ENCODE data around the gene SDSL.

GRCh38 chr12:113381220-113381619, 41.0 kb upstream of the SDSL start:
- TF ChIP-seq TCF7L2 (IDR thresholded peaks at IDR 0.05; ENCODE audit: borderline replicate concordance, low read depth, low read length): no peak
- TF ChIP-seq ZNF202 (tag by site-specific recombination; IDR thresholded peaks at IDR 0.05; ENCODE audit: borderline replicate concordance): no peak
- no peak for TF ChIP-seq ZFP41 (tag by site-specific recombination; IDR thresholded peaks at IDR 0.05; ENCODE audit: borderline replicate concordance)
- no peak for TF ChIP-seq ZNF510 (tag by site-specific recombination; IDR thresholded peaks at IDR 0.05; ENCODE audit: insufficient replicate concordance)

All from HEK293 (cell line).